ENCODE measurements around the gene HDAC7.

DNA sequence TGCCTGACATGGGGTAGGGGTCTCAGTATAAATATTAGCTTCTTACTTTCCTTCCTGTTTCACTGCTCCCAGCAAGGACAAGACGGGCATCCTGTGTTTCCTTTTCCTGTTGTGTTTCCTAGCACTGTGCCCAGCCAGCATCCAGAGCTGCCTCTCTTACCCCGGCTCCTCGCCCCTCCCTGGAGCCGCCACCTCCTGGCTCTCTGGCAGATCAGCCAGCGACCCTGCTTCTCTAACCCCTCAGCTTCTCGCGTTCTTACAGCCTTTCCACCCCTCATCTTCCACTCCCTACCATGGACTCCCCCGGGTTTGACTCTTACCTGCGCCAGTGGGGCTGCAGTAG is 17.8 kb downstream of the HDAC7 start:
- TF ChIP-seq, protein P1, sequence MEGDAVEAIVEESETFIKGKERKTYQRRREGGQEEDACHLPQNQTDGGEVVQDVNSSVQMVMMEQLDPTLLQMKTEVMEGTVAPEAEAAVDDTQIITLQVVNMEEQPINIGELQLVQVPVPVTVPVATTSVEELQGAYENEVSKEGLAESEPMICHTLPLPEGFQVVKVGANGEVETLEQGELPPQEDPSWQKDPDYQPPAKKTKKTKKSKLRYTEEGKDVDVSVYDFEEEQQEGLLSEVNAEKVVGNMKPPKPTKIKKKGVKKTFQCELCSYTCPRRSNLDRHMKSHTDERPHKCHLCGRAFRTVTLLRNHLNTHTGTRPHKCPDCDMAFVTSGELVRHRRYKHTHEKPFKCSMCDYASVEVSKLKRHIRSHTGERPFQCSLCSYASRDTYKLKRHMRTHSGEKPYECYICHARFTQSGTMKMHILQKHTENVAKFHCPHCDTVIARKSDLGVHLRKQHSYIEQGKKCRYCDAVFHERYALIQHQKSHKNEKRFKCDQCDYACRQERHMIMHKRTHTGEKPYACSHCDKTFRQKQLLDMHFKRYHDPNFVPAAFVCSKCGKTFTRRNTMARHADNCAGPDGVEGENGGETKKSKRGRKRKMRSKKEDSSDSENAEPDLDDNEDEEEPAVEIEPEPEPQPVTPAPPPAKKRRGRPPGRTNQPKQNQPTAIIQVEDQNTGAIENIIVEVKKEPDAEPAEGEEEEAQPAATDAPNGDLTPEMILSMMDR (IDR thresholded peaks at IDR 0.05), result no peak
- TF ChIP-seq POLR2A (IDR thresholded peaks at IDR 0.05), result no peak
- TF ChIP-seq POLR2AphosphoS5 (IDR thresholded peaks at IDR 0.05), result no peak
